ENCODE results near the gene PSG1. TPM values are rescaled to one million over a fixed set of nuclear protein-coding genes. Genes with fewer than 3 reads are reported as not detected.
"Not testable (repeated sequence)": the region's sequence is repeated elsewhere in the genome, so short reads cannot be mapped to it uniquely, and the experiment has no call there.

The PSG1 gene
- total RNA-seq, 1 donor from 2014 or later = not detected

DNA sequence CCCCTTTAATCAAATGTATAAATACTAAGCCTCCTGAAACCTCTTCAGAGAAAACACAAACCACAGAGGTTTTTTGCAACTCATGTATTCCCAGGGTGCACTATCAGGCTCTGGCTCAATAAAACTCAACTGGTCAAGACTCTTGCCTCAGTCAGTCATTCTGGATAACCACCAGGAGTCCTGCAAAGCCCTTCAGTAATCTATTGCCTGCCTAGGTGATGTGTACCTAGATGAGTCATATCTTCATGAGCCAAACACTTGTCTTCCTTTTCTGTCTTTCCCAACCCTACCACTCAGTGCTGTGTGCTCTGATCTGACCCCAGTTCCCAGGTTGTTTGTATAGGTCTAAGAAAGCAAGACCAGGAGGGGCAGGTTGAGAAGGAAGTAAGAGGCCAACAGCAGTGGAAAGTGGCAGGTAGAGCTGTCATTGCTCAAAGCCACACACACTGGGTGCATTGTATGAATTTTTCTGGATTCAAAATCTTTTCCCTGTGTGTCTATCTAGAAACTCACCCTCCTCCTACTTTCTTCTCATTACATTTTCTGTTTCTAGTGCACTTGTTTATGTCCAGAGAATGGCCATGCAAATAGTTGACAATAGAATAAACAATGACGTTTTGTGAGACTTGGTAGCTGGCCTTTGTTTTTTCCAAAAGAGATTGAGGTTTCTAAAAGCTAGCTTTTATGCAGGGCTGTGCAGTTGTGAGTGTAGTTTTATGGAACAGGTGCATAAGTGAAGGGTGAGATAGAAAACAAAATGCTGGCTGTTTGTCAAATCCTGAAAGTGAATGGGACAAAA is 48.1 kb downstream of the PSG1 start:
- Mint-ChIP-seq H3K27ac (no peak overlapping the region), H3K9me3 (ENCODE audit: low read depth) (peaks cover 58% of the 10 kb centered on the region), H3K27me3 (no peaks in the 10 kb centered on the region), H3K4me3 (ENCODE audit: low read depth) (no peak overlapping the region), H3K4me1 (ENCODE audit: low read depth) (no peaks in the 10 kb centered on the region), H3K36me3 (ENCODE audit: insufficient read depth) (no peaks in the 10 kb centered on the region)
- DNase-seq (ENCODE audit: low spot score, unreplicated experiment) = no peak
- no peak for TF ChIP-seq CTCF (IDR thresholded peaks at IDR 0.05; ENCODE audit: unreplicated experiment)

GRCh38 chr19:42821306-42821977 is 58.1 kb downstream of the PSG1 start:
- not testable (repeated sequence) for H3K36me3 Mint-ChIP-seq (ENCODE audit: insufficient read depth); DNase-seq (ENCODE audit: low spot score, unreplicated experiment); H3K27me3 Mint-ChIP-seq; H3K27ac Mint-ChIP-seq; H3K4me1 Mint-ChIP-seq (ENCODE audit: low read depth); H3K4me3 Mint-ChIP-seq (ENCODE audit: low read depth)
- peaks cover 73% of the 10 kb centered on the region for H3K9me3 Mint-ChIP-seq (ENCODE audit: low read depth)

- H3K4me3 Mint-ChIP-seq (ENCODE audit: low read depth); H3K4me1 Mint-ChIP-seq (ENCODE audit: low read depth); DNase-seq (ENCODE audit: low spot score, unreplicated experiment); H3K36me3 Mint-ChIP-seq (ENCODE audit: insufficient read depth); H3K27ac Mint-ChIP-seq; H3K27me3 Mint-ChIP-seq: not testable (repeated sequence)
- peaks cover 68% of the 10 kb centered on the region for H3K9me3 Mint-ChIP-seq (ENCODE audit: low read depth)
These were observed 59.4 kb downstream of the PSG1 start for GRCh38 chr19:42819960-42820650.

DNA sequence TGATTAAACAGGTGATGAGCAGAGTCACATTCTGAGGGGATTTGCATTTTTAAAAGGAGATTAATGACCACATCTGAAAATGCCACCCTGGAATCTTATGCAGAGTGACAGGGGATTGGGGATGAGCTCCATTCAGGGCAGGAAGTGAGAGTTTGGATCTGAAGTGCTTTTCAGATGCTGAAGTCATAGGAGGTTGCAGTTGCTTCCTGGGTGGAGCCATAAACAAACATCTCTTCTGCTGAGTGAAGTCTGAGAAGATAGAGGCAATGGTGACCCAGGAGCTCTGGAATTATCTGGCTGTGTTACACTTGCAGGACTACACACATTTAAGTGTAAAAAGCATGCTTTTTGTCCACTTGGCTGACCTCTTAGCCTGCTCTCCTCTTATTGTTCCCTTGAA is 62.6 kb downstream of the PSG1 start:
- H3K4me1 Mint-ChIP-seq (ENCODE audit: low read depth) = no peaks in the 10 kb centered on the region
- no peak for TF ChIP-seq CTCF (IDR thresholded peaks at IDR 0.05; ENCODE audit: unreplicated experiment)
- H3K27ac Mint-ChIP-seq = no peak overlapping the region
- peaks cover 5% of the 10 kb centered on the region for H3K36me3 Mint-ChIP-seq (ENCODE audit: insufficient read depth)
- no peak overlapping the region for H3K4me3 Mint-ChIP-seq (ENCODE audit: low read depth)
- no peaks in the 10 kb centered on the region for H3K27me3 Mint-ChIP-seq
- peaks cover 65% of the 10 kb centered on the region for H3K9me3 Mint-ChIP-seq (ENCODE audit: low read depth)
- no peak for DNase-seq (ENCODE audit: low spot score, unreplicated experiment)

Other genes with a start within 250 kb of the PSG1 start
- gene PSG3, start 139.2 kb downstream of the PSG1 start, total RNA-seq = not detected in 2 replicates
- not detected in 2 replicates for gene PSG8, start 114.0 kb downstream of the PSG1 start, total RNA-seq
- gene PSG6, start 38.2 kb upstream of the PSG1 start, total RNA-seq = not detected in 2 replicates
- not detected in 2 replicates for gene PSG7, start 57.5 kb upstream of the PSG1 start, total RNA-seq
- not detected in 2 replicates for gene PSG11, start 146.8 kb upstream of the PSG1 start, total RNA-seq
- gene PSG2, start 203.0 kb upstream of the PSG1 start, total RNA-seq = not detected in 2 replicates

Data from progenitor cell of endocrine pancreas (in vitro differentiated cells).